PC-3 (cell line): ENCODE results near the gene CYP2C8. TPM values are rescaled to one million over a fixed set of nuclear protein-coding genes. Genes with fewer than 3 reads are reported as not detected.
"Not testable (repeated sequence)": the region's sequence is repeated elsewhere in the genome, so short reads cannot be mapped to it uniquely, and the experiment has no call there.

Experiments
- ATAC-seq: fragments of 200-7000 bp; cut with Tn5 transposase; 2 replicates; pipeline ENCODE4 v1.9.1; 2020; ENCODE audit warnings: mild to moderate bottlenecking, moderate library complexity
- BruUV-seq: library from RNA; stranded (reverse); fragments of 400-500 nt; replicated peaks from 2 replicates; lab custom pipeline; 2021; lab: Mats Ljungman, UMichigan
- CTCF ChIA-PET: fragments of 300-600 bp; sonication (Branson Sonifier 250); formaldehyde crosslinking; loops from one replicate; lab custom pipeline; 2022; ENCODE audit warnings: antibody characterized with exemption; lab: Charles Lee
- POLR2A ChIA-PET: fragments of 300-600 bp; sonication (Branson Sonifier 250); formaldehyde crosslinking; loops from one replicate; lab custom pipeline; 2022; ENCODE audit warnings: antibody characterized with exemption; ENCODE audit not compliant: unreplicated experiment; lab: Charles Lee
- DNase-seq: peaks from one replicate; pipeline ENCODE4 v3.0.0-alpha.2; 2015
- H2AFZ ChIP-seq: fragments of 300-600 bp; sonication (generic); 2 replicates; pipeline ENCODE4 v1.6.0; 2016; ENCODE audit warnings: antibody characterized with exemption, low read length
- H3F3A ChIP-seq: fragments of 300-600 bp; sonication (generic); one replicate; pipeline ENCODE4 v1.6.0; 2017; ENCODE audit warnings: antibody characterized with exemption, low read length, control low read depth, mild to moderate bottlenecking; ENCODE audit not compliant: unreplicated experiment
- H3K27ac ChIP-seq: fragments of 300-600 bp; sonication (generic); 2 replicates; pipeline ENCODE4 v1.5.1; 2016; ENCODE audit warnings: mild to moderate bottlenecking, low read length
- H3K27me3 ChIP-seq: fragments of 300-600 bp; sonication (generic); 2 replicates; pipeline ENCODE4 v1.6.1; 2016; ENCODE audit warnings: low read length, mixed read lengths
- H3K36me3 ChIP-seq: fragments of 300-600 bp; sonication (generic); 2 replicates; pipeline ENCODE4 v1.6.1; 2016; ENCODE audit warnings: low read depth, mixed run types, low read length, mixed read lengths
- H3K4me1 ChIP-seq: fragments of 300-600 bp; sonication (generic); 2 replicates; pipeline ENCODE4 v1.5.1; 2016; ENCODE audit warnings: low read length; ENCODE audit not compliant: insufficient read depth
- H3K4me2 ChIP-seq: fragments of 300-600 bp; sonication (generic); 2 replicates; pipeline ENCODE4 v1.6.0; 2016; ENCODE audit warnings: low read length
- H3K4me3 ChIP-seq: fragments of 300-600 bp; sonication (generic); 2 replicates; pipeline ENCODE4 v1.5.1; 2016; ENCODE audit warnings: mild to moderate bottlenecking, low read length, mixed read lengths
- H3K79me2 ChIP-seq: fragments of 300-600 bp; sonication (generic); 2 replicates; pipeline ENCODE4 v1.6.1; 2017; ENCODE audit warnings: low read length, mixed read lengths
- H3K9ac ChIP-seq: fragments of 300-600 bp; sonication (generic); 2 replicates; pipeline ENCODE4 v1.6.0; 2016; ENCODE audit warnings: mild to moderate bottlenecking, low read length
- H3K9me2 ChIP-seq: fragments of 300-600 bp; sonication (generic); replicated peaks from 2 replicates; pipeline ENCODE4 v1.6.1; 2016; ENCODE audit warnings: mixed run types, low read length, mixed read lengths
- H3K9me3 ChIP-seq: fragments of 300-600 bp; sonication (generic); 2 replicates; pipeline ENCODE4 v1.6.1; 2016; ENCODE audit warnings: low read length, mixed read lengths
- H4K20me1 ChIP-seq: fragments of 300-600 bp; sonication (generic); 2 replicates; pipeline ENCODE4 v1.6.1; 2016; ENCODE audit warnings: low read length, mixed read lengths
- CTCF ChIP-seq: fragments of 300-600 bp; sonication (generic); conservative IDR thresholded peaks from 2 replicates; pipeline ENCODE4 v1.5.1; 2017; ENCODE audit warnings: antibody characterized with exemption, low read depth, mild to moderate bottlenecking, low read length
- EZH2 ChIP-seq: fragments of 300-600 bp; sonication (generic); IDR thresholded peaks from one replicate; pipeline ENCODE4 v1.6.1; 2017; ENCODE audit warnings: antibody characterized with exemption, mild to moderate bottlenecking, low read length; ENCODE audit not compliant: unreplicated experiment
- EZH2phosphoT487 ChIP-seq: fragments of 300-600 bp; sonication (generic); IDR thresholded peaks from 2 replicates; pipeline ENCODE4 v1.6.1; 2018; ENCODE audit warnings: mild to moderate bottlenecking, antibody characterized with exemption, low read length, borderline replicate concordance
- intact Hi-C: fragments of 100-400 bp; cut with micrococcal nuclease; formaldehyde crosslinking; loops from 2 replicates; pipeline ENCODE4 v1.9.0; 2023
- total RNA-seq: library from RNA; depleted of rRNA; stranded (reverse); fragments of >200 nt; gene quantifications from 2 replicates; pipeline ENCODE4 v1.2.3, GENCODE V29; 2014

The CYP2C8 gene
- total RNA-seq, 1 experiment from 2014 or later, result not detected

GRCh38 chr10:95077556-95077955, 8.3 kb upstream of the CYP2C8 start:
- intact Hi-C loops, result no loop called here
- Histone ChIP-seq H4K20me1 (no peaks in the 10 kb centered on the region), H2AFZ (no peak overlapping the region), H3F3A (no peaks in the 10 kb centered on the region), H3K9ac (no peak overlapping the region), H3K9me2 (no peaks in the 10 kb centered on the region), H3K4me3 (no peak overlapping the region), H3K79me2 (no peaks in the 10 kb centered on the region), H3K27me3 (no peaks in the 10 kb centered on the region; the same call in 1 of the 2 replicates), H3K27ac (no peak overlapping the region), H3K36me3 (no peaks in the 10 kb centered on the region), H3K4me2 (no peak overlapping the region), H3K4me1 (no peaks in the 10 kb centered on the region), H3K9me3 (no peaks in the 10 kb centered on the region)
- CTCF ChIA-PET, result no interaction called here
- TF ChIP-seq EZH2phosphoT487 (no peak), EZH2 (no peak), CTCF (no peak)
- ATAC-seq (no peak), DNase-seq (no peak)
- BruUV-seq, result no TSS peak
- POLR2A ChIA-PET, result no interaction called here

GRCh38 chr10:95071107-95071660, 1.9 kb upstream of the CYP2C8 start:
- TF ChIP-seq EZH2, result no peak
- no peak for TF ChIP-seq EZH2phosphoT487
- no peak for TF ChIP-seq CTCF
- POLR2A ChIA-PET, result no interaction called here
- no peaks in the 10 kb centered on the region for H3K9me3 ChIP-seq
- no peaks in the 10 kb centered on the region for H3F3A ChIP-seq
- no peak overlapping the region for H3K4me2 ChIP-seq
- H2AFZ ChIP-seq, result no peak overlapping the region
- no peaks in the 10 kb centered on the region for H3K79me2 ChIP-seq
- H3K27ac ChIP-seq, result no peak overlapping the region
- intact Hi-C loops, result no loop called here
- no peak for ATAC-seq
- no peaks in the 10 kb centered on the region for H3K36me3 ChIP-seq
- peaks cover 8% of the 10 kb centered on the region for H3K27me3 ChIP-seq
- no peak overlapping the region for H3K9ac ChIP-seq
- no peaks in the 10 kb centered on the region for H4K20me1 ChIP-seq
- H3K4me1 ChIP-seq, result no peaks in the 10 kb centered on the region
- no peaks in the 10 kb centered on the region for H3K9me2 ChIP-seq
- DNase-seq, result no peak
- CTCF ChIA-PET, result no interaction called here
- BruUV-seq, result no TSS peak
- no peak overlapping the region for H3K4me3 ChIP-seq

DNA sequence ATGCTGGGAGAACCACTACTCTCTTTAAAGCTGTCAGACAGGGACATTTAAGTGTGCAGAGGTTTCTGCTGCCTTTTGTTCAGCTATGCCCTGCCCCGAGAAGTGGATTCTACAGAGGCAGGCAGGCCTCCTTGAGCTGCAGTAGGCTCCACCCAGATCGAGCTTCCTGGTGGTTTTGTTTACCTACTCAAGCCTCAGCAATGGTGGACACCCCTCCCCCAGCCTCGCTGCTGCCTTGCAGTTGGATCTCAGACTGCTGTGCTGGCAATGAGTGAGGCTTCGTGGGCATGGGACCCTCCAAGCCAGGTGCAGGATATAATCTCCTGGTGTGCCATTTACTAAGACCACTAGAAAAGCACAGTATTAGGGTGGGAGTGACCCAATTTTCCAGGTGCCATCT, 5.2 kb downstream of the CYP2C8 start:
- CTCF ChIA-PET, H3K27ac ChIP-seq, H3K9me3 ChIP-seq, H4K20me1 ChIP-seq, H3K79me2 ChIP-seq, H3K4me3 ChIP-seq, H3K36me3 ChIP-seq, H3K4me1 ChIP-seq, H3F3A ChIP-seq, intact Hi-C loops, H3K9ac ChIP-seq, ATAC-seq, BruUV-seq, H3K4me2 ChIP-seq, H3K27me3 ChIP-seq, H2AFZ ChIP-seq, H3K9me2 ChIP-seq, POLR2A ChIA-PET, DNase-seq: not testable (repeated sequence)
